Testis (tissue), 3 donors: ENCODE results near the gene ZNF275. TPM values are rescaled to one million over a fixed set of nuclear protein-coding genes. Genes with fewer than 3 reads are reported as not detected.

Experiments used
- DNase-seq: peaks from one replicate; pipeline ENCODE4 v3.0.0-alpha.2; 2019
- H3K27ac ChIP-seq, 2 donors: fragments of 200-600 bp; sonication (generic); one replicate each; pipeline ENCODE4 v1.5.1; 2019
- H3K27me3 ChIP-seq: fragments of 200-600 bp; sonication (generic); one replicate; pipeline ENCODE4 v1.5.1; 2019
- H3K36me3 ChIP-seq: fragments of 200-600 bp; sonication (generic); one replicate; pipeline ENCODE4 v1.5.1; 2017; ENCODE audit warnings: low read depth; ENCODE audit errors: missing control alignments
- H3K4me1 ChIP-seq: fragments of 200-600 bp; sonication (generic); one replicate; pipeline ENCODE4 v1.5.1; 2019
- H3K4me3 ChIP-seq, 2 donors: fragments of 200-600 bp; sonication (generic); one replicate each; pipeline ENCODE4 v1.5.1; 2017 to 2019
- H3K9me3 ChIP-seq: fragments of 200-600 bp; sonication (generic); one replicate; pipeline ENCODE4 v1.5.1; 2017
- POLR2A ChIP-seq: fragments of 450-650 bp; IDR thresholded peaks from one replicate; pipeline ENCODE4 v1.6.1; 2017; ENCODE audit warnings: antibody characterized with exemption, mild to moderate bottlenecking, moderate library complexity
- WGBS, 2 donors: methylation state at CpG; one replicate each; pipeline ENCODE4 v1.1.5; 2018; 5-methylcytosine and 5-hydroxymethylcytosine counted together
- intact Hi-C: fragments of 100-400 bp; cut with DNase I; formaldehyde crosslinking; loops from one replicate; pipeline ENCODE4 v1.15.1; 2023; ENCODE audit warnings: low total_unique reads
- polyA plus RNA-seq: library from polyadenylated mRNA; stranded (reverse); fragments of 350-450 nt; fragmentation: Illumina TruSeq; extraction: RNeasy Lipid Tissue Mini Kit (QIAGEN cat#74804); gene quantifications from one replicate; pipeline ENCODE4 v1.2.3, GENCODE V29; 2014; ENCODE audit warnings: low read depth, low replicate concordance; ENCODE audit not compliant: insufficient read depth
- total RNA-seq, 2 donors: library from RNA; depleted of rRNA; stranded (reverse); fragments of >200 nt; gene quantifications; one replicate each; pipeline ENCODE4 v1.2.3, GENCODE V29; 2016
- TF ChIP-seq, protein P1 (sequence below), 3 experiments: fragments of 450-650 bp in 2 of 3; fragments of 200-600 bp in 1 of 3; sonication (generic) in 1 of 3; IDR thresholded peaks; one replicate each; pipeline ENCODE4 v1.5.1; 2016 to 2019; ENCODE audit warnings: antibody characterized with exemption in 3 of 3, mild to moderate bottlenecking in 2 of 3, moderate library complexity in 1 of 3

The ZNF275 gene
- total and polyA plus RNA-seq, 3 donors from 2014 or later, result 28.7 to 65.0 (median 58.4) TPM

DNA sequence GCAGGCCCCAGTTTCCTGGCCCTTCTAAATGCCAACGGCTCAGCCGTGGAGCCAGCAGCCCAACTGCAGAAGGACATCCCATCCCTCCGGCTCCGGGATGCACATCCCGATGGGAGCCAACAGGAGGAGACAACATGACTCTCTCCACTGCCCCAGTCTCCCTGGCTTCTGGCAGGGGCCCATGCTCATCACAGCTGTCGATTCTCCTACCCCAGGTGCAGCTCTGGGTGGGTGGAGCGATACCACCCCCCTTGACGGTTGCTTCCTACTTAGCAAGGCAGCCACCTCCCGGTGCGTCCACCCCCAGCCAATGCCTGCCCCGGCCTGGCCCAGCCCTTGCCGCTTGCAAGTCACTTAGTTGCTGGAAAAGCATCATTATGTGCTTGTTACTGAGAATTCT, 19.5 kb downstream of the ZNF275 start:
- Histone ChIP-seq H3K27me3 (no peaks in the 10 kb centered on the region), H3K36me3 (no peaks in the 10 kb centered on the region), H3K27ac (no peak overlapping the region), H3K4me1 (peaks cover 3% of the 10 kb centered on the region), H3K9me3 (no peaks in the 10 kb centered on the region), H3K4me3 (no peak overlapping the region)
- WGBS, 2 donors, result 60% methylated on average over 12 of the region's 12 CpGs; no CpG with 5 or more reads in 1 of the 2 donors
- intact Hi-C loops, result no loop called here
- TF ChIP-seq, protein P1, sequence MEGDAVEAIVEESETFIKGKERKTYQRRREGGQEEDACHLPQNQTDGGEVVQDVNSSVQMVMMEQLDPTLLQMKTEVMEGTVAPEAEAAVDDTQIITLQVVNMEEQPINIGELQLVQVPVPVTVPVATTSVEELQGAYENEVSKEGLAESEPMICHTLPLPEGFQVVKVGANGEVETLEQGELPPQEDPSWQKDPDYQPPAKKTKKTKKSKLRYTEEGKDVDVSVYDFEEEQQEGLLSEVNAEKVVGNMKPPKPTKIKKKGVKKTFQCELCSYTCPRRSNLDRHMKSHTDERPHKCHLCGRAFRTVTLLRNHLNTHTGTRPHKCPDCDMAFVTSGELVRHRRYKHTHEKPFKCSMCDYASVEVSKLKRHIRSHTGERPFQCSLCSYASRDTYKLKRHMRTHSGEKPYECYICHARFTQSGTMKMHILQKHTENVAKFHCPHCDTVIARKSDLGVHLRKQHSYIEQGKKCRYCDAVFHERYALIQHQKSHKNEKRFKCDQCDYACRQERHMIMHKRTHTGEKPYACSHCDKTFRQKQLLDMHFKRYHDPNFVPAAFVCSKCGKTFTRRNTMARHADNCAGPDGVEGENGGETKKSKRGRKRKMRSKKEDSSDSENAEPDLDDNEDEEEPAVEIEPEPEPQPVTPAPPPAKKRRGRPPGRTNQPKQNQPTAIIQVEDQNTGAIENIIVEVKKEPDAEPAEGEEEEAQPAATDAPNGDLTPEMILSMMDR (IDR thresholded peaks at IDR 0.05), result no peak
- no peak for TF ChIP-seq POLR2A
- no peak for DNase-seq

DNA sequence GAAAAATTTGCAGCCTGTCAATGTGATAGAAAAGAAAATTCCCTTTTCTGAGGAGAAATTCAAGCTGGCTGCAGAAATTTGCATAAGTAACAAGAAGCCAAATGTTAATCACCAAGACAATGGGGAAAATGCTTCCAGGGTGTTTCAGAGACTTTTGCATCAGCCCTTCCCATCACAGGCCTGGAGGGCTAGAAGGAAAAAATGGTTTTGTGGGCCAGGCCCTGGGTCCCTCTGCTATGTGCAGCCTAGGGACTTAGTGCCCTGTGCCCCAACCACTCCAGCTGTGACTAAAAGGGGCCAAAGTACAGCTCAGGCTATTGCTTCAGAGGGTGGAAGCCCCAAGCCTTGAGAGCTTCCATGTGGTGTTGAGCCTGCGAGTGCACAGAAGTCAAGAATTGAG, 23.9 kb downstream of the ZNF275 start:
- DNase-seq, result no peak
- WGBS, 2 donors, result 100% methylated on average over 1 of the region's 1 CpG
- no peaks in the 10 kb centered on the region for H3K9me3 ChIP-seq
- no peaks in the 10 kb centered on the region for H3K27me3 ChIP-seq
- H3K4me1 ChIP-seq, result no peaks in the 10 kb centered on the region
- H3K4me3 ChIP-seq, result no peak overlapping the region
- no peak overlapping the region for H3K27ac ChIP-seq
- no peak for TF ChIP-seq POLR2A
- TF ChIP-seq, protein P1 (IDR thresholded peaks at IDR 0.05), result no peak
- intact Hi-C loops, result no loop called here
- H3K36me3 ChIP-seq, result no peaks in the 10 kb centered on the region

DNA sequence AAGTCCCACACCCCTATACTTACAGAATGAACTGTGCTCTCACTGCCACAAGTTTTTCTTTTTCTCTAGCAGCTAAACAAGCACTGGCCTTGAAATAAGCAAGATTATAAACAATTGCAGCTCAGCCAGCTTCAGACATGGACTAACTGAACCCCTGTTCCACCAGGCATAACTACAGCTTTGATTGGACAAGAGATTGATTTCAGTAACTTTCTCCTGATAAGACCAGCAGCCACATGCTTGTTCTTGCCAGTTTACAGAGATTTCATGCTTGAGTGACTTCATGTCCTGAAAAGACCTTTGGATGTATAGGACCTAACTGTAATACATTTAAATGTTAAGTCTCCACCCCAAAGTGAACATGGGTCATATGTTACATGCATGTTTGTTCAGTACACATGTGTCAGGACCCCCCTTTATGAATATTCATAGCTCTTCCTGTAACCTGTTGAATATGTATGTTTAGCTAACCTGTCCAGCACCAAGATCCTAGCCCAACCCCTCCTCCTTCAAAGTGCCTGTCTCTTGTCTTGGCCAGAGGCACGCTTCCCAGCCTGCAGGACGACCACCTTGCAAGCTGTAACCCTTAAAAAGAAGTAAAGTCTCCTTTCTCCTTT, 27.9 kb downstream of the ZNF275 start:
- WGBS, 2 donors, result 13 to 55% methylated on average over 2 of the region's 2 CpGs
- Histone ChIP-seq H3K9me3 (no peaks in the 10 kb centered on the region), H3K4me3 (no peak overlapping the region), H3K27me3 (no peaks in the 10 kb centered on the region), H3K36me3 (no peaks in the 10 kb centered on the region), H3K4me1 (no peaks in the 10 kb centered on the region), H3K27ac (no peak overlapping the region)
- TF ChIP-seq POLR2A, result no peak
- TF ChIP-seq, protein P1 (IDR thresholded peaks at IDR 0.05), result no peak
- no peak for DNase-seq
- intact Hi-C loops, result no loop called here

DNA sequence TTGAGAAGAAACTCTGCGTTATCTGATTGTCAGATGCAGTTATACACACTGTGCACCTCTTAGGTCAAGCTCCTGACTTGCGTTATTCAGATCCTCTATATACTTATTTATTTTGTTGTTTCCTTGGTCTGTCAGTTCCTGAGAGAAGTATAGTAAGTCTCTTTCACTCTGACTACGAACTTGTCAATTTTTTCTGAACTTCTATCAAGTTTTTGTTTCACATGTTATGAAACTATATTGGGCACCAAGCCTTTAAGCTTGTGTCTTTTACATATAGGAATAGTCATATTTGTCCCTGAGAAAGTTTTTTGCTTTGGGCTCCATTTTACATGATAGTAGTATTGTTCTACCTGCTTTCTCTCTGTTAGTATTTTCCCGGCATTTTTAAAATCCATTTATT, 31.7 kb downstream of the ZNF275 start:
- H3K27ac ChIP-seq, result no peak overlapping the region
- H3K9me3 ChIP-seq, result no peaks in the 10 kb centered on the region
- H3K4me3 ChIP-seq, result no peak overlapping the region
- intact Hi-C loops, result no loop called here
- H3K4me1 ChIP-seq, result peaks cover 5% of the 10 kb centered on the region
- H3K36me3 ChIP-seq, result no peaks in the 10 kb centered on the region
- no peaks in the 10 kb centered on the region for H3K27me3 ChIP-seq
- no peak for DNase-seq
- WGBS, 2 donors, result 89 to 93% methylated on average over 4 of the region's 4 CpGs
- TF ChIP-seq POLR2A, result no peak
- TF ChIP-seq, protein P1 (IDR thresholded peaks at IDR 0.05), result no peak

DNA sequence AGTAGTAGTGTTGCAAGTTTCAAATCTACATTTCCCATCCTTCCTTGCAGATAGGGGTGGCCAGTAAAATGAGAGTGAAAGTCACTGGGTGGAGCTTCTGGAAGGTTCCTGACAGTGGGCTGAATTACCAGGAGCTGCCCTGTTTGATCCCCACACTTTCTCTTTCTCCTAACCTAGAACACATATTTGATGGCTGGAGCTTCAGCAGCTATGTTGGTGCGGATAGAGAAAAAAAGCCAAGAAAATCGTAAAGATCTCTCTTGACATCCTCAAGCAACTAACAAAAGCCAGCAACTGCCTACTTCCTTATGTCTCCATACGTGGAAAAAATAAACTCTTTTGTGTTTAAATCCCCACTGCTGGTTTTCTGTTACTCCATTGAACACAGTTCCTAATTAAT, 32.2 kb downstream of the ZNF275 start:
- no peak overlapping the region for H3K4me3 ChIP-seq
- H3K4me1 ChIP-seq, result peaks cover 6% of the 10 kb centered on the region
- H3K36me3 ChIP-seq, result no peaks in the 10 kb centered on the region
- no peaks in the 10 kb centered on the region for H3K27me3 ChIP-seq
- TF ChIP-seq, protein P1 (IDR thresholded peaks at IDR 0.05), result no peak
- no peak for TF ChIP-seq POLR2A
- no peaks in the 10 kb centered on the region for H3K9me3 ChIP-seq
- DNase-seq, result no peak
- no peak overlapping the region for H3K27ac ChIP-seq
- intact Hi-C loops, result no loop called here
- 93 to 97% methylated on average over 3 of the region's 3 CpGs for WGBS, 2 donors
